Measurements from ENCODE around the gene NKX2-3.

NKX2-3 gene

DNA sequence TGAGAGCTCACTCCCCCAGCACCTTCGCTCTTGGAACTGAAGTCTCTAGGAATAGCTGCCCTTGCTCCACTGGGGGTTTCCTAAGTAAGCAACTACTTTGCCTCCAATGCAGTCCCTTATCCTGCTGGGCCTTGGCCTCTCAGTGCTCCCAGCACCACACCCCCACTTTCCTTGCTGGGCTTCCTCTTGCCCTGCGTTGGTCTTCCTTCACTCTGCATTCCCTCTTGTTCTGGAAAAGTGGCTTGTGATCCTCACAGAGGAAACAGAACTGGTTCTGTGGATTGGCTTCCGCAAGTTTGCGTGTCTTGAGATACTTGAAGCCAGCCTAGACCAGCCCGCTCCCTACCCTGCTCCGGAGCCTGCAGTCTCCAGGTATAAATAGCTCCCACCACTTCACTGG, 6.4 kb downstream of the NKX2-3 start:
- no peak for DNase-seq

GRCh38 chr10:99539820-99540219, 7.1 kb downstream of the NKX2-3 start:
- DNase-seq: no peak

- DNase-seq: no peak
Measured at GRCh38 chr10:99540306-99540656, 7.5 kb downstream of the NKX2-3 start.

DNA sequence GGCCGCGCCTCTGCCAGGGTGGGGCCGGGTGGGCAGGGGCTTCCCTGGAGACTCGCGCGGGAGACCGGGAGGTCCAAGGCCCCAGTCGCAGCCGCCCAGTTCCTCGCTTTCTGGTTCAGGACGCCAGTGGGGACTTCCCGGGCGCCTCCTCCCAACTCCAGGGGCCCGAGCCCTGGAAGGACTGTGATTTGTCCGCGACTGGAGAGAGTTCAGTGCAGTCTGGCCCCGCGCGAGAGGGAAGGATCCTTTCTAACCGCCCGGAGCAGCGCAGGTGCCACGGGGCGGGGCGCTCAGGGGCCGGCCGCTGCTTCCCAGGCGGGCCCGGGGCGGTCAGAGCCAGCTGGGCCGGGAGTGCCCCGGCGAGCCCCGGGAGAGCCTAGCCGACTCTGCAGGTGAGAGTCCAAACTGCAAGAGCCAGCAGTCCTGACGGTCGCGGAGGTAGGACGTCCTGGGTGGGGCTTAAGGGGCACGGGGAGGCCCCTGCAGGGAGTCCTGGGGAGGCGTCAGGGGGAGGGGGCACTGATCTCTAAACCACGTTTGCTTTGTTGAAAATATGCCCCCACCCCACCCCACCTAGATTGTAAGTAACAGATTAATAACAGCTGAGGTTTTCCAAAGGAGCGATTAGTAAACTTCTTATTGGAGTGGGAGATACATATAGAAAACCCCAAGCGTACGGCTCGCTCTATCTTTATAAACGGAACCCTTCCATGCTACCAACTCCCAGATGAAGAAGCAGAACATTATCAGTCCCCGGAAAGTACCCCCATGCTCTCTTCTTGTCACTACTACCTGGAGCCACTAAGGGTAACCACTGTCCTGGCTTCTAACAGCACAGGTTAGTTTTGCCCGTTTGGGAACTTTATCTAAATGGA, 8.2 kb downstream of the NKX2-3 start:
- DNase-seq: no peak

GRCh38 chr10:99544322-99544721, 11.6 kb downstream of the NKX2-3 start:
- no peak for DNase-seq

GRCh38 chr10:99548041-99548530, 15.3 kb downstream of the NKX2-3 start:
- no peak for DNase-seq

DNA sequence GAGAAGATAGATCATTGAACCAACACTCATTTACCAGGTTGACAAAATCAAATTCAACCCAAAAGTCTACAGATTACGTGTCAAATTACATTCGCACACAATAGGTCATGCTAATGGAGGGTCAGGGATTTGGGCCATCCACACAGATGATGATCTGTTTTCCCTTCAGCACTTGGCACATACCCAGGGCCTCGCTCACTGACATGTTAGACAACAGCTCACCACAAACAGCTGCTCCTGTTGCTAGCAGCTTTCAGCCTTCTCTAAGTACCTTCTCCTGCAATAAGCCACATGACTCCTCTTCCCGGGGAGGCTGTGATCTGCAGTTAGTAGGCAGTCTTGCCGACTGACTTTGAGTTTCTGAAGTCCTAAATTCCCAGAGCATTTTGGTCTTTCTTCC, 18.4 kb downstream of the NKX2-3 start:
- peak; percentile 26 for DNase-seq

DNA sequence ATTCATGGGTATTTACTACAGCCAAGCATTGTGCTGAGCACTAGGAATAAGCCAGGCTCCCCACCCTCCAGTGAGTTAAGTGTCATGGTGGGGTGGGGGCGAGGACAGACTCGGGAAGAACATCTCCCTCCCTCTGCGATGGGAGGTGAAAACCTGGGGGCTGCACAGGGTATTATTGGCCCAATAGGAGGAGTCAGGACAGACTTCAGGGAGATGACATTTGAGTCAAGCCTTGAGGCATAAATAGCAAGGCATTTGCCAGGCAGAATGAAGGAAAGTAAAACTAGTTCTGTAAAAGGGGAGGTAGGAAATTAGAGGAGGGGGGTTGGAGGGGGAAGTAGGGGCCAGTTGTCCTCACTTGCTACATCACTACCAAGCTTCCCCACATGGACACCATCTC, 18.9 kb downstream of the NKX2-3 start:
- DNase-seq: no peak

DNA sequence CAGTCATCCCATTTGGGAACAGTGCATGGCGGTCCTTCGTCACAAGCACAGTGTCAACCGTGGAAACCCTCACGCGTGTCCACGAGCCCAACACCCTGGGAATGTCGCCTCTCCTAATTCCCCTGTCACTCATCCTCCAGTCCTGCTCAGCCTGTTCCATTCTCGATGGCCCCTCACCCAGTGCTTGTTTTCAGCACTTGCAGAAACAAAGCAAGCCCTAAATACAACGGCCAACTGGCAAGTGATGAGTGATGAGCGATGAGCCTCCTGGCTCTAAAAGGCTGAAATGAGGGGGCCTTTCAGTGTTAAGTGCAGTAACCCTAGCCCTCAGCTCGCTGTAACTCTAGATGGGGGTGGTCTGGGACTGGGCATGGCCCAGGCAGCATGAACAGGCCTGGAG, 22.6 kb downstream of the NKX2-3 start:
- no peak for DNase-seq

- DNase-seq: no peak
Measured at GRCh38 chr10:99555825-99556523, 23.2 kb downstream of the NKX2-3 start.

- no peak for DNase-seq
Measured at GRCh38 chr10:99557044-99557443, 24.3 kb downstream of the NKX2-3 start.

DNA sequence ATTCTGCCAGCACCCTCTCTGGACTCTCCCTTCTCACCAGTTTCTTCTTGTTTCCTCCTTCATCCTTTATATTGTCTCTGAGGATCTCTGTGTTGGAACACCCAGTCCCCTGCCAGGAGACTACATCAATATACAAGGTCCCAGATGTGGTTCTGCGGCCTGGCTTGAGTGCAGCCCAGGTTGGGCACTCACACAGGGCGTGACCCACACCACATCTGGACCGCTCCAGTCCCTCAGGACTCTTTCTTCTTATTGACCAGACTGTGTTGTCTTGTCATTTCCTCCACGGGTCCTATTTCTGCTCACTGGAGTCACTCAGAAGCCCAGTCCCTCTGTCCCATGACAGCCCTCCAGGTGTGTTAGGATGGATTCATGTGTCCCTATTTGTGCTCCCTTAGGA, 26.0 kb downstream of the NKX2-3 start:
- no peak for DNase-seq

DNA sequence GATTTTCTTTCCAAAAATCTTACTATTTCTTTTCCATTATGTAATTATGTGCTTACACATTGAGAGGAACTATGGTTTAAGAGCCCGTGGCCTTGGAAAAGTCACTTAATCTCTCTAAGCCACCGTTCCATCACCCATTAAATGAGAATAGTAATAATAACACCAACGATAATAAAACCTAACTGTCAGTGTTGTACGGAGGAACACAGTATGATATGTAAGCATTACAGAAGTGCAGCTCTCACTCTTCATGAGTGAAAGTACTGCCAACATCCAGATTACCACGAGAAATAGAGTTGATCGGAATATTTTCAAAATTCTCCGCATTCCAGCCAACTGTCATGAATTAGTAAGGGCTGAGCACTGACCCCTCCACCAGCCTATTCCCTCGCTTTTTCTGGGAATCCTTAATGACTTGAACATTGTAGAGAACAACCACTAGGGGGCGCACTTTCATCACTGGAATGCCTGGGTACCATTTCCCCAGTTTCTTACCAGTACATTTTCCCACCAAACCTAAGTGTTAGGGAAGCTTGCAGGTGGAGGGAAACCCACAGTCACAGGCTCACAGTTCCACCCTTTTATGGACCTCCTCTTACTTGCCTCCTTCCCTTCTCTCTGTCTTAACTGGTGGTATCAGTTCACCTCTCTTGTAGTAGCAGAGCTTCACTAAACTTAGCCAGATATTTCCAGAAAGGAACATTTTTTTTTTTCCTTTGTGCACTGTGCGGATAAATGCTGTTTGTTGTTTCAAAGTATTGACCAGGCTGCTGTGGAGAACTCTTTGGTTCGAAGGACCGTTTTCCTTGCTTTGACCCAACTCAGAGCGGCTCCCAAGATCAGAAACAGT, 27.8 kb downstream of the NKX2-3 start:
- DNase-seq: no peak

GRCh38 chr10:99562631-99563030, 29.9 kb downstream of the NKX2-3 start:
- DNase-seq: no peak

GRCh38 chr10:99564361-99564760, 31.6 kb downstream of the NKX2-3 start:
- no peak for DNase-seq

DNA sequence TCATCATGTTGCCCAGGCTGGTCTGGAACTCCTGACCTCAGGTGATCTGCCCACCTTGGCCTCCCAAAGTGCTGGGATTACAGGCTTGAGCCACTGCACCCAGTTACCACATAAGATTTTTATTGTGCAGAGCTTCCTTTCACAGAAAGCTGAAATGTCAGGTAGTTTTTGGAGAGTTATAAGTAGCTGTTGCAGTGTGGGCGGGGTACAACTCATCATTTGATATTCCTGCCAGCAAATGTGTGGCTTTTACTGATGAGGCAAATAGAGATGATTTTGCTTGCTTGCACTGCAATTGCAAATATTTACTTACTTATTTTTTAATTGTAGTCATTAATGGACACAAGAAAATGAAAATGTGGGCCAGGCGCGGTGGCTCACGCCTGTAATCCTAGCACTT, 32.4 kb downstream of the NKX2-3 start:
- no peak for DNase-seq

DNA sequence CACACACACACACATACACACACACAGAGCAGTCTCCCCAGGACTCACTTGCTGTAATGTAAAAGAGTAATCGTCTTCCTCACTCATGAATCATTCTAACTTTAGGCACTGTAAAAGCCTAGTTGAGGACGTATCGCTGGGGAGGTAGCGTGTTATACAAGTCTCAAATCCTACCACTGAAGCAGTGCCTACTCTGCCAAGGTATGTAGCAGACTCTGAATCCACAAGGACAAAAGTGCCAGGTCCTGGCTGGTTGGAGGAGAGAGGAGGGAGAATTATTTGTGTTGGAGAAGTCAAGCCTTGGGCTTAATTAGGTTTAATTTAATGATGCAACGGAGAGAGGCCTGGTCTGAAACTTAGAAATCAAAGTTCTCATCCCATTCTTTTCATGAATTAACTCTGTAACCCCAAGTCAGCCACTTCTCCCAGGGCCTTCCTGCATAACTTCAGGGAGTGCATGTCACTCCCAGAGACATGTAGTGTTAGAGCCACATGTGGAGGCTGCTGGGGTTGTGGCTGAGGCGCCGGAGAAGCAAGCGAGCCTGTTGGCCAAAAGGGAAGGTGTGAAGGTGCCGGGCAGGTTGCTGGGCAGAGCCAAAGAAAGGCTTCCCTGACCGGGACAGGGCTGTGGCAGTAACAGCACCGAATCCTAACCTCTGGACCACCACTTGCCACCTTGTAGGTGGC, 36.7 kb downstream of the NKX2-3 start:
- DNase-seq: no peak

GRCh38 chr10:99569961-99570360, 37.2 kb downstream of the NKX2-3 start:
- no peak for DNase-seq

DNA sequence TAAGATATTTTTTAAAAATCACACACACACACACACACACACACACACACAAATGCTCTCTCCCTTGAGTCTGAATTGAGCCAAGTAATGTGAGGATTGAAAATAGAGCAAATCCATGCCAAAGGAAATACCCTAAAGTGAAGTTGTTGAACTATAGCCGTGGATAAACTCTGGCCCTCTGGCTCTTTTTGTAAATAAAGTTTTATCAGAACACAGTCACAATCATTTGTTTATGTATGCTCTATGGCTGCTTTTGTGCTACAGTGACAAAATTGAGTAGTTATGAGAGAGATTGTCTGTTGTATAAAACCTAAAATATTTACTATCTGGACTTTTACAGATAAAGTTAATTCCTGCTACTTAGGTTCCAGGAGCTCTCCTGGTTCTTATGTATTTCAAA, 39.1 kb downstream of the NKX2-3 start:
- DNase-seq: no peak

GRCh38 chr10:99573790-99574189, 41.0 kb downstream of the NKX2-3 start:
- DNase-seq: no peak

GRCh38 chr10:99579971-99580370, 47.2 kb downstream of the NKX2-3 start:
- no peak for DNase-seq

DNA sequence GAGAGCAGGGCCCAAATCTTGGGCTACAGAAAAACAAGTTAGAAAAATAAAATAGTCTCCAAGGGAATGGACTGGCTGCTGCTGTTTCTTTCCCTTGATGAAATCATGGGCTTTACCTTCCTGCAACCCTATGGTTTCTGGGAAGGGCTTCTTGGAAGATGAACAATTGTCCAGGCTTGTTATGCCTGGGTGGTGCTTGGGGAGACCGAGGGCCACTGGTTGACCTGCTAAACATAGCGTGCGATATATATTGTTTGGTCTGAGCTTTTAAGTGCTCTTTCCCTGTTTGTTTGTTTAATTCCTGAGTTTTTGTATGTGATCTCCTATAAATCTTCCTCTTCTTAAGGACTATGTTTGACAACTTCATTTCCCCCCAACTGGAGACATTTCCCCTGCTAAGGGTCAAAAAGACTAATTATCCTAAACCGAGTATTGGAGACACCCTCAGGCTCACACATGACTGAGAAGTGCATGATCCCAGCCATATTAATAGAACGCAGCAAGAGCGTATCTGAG, 49.6 kb downstream of the NKX2-3 start:
- DNase-seq: no peak

- DNase-seq: no peak
Measured at GRCh38 chr10:99583687-99584086, 50.9 kb downstream of the NKX2-3 start.

Measured in NCI-H774 (cell line).